Body of pancreas (tissue), 4 donors: ENCODE data around the gene DCAF7.

Source experiments
- CTCF ChIP-seq, 7 experiments: fragments of 450-650 bp in 4 of 7; fragments of 200-600 bp in 3 of 7; sonication (generic) in 3 of 7; IDR thresholded peaks; one replicate each; pipeline ENCODE4 v1.5.1; 2016 to 2019; ENCODE audit warnings: antibody characterized with exemption in 7 of 7
- POLR2A ChIP-seq, 3 donors: fragments of 450-650 bp; IDR thresholded peaks; one replicate each; pipeline ENCODE4 v1.6.1; 2016; ENCODE audit warnings: antibody characterized with exemption in 3 of 3, mild to moderate bottlenecking in 2 of 3

- no peak for TF ChIP-seq CTCF (IDR thresholded peaks at IDR 0.05)
- no peak for TF ChIP-seq POLR2A (IDR thresholded peaks at IDR 0.05)
Observed at GRCh38 chr17:63546308-63547082, 3.8 kb upstream of the DCAF7 start.
